ENCODE data around the gene GGT7.
"Not testable (repeated sequence)": the region's sequence is repeated elsewhere in the genome, so short reads cannot be mapped to it uniquely, and the experiment has no call there.

The GGT7 gene

GRCh38 chr20:34883087-34883688, 10.5 kb upstream of the GGT7 start:
- DNase-seq (ENCODE audit: low read depth, low spot score): no peak

- no peak for DNase-seq (ENCODE audit: low read depth, low spot score)
Observed at GRCh38 chr20:34881689-34882088, 9.0 kb upstream of the GGT7 start.

- not testable (repeated sequence) for DNase-seq (ENCODE audit: low read depth, low spot score)
Observed at GRCh38 chr20:34880971-34881370, 8.3 kb upstream of the GGT7 start.

- no peak for DNase-seq (ENCODE audit: low read depth, low spot score)
Observed at GRCh38 chr20:34880215-34880850, 7.7 kb upstream of the GGT7 start.

- no peak for DNase-seq (ENCODE audit: low read depth, low spot score)
Observed at GRCh38 chr20:34876406-34877282, 4.0 kb upstream of the GGT7 start, which contains the start of gene ACSS2. TSS of gene ACSS2 (plus strand) at chr20:34876612. CDS start at chr20:34876646, 34 bp downstream.

- peak; percentile 97 for DNase-seq (ENCODE audit: low read depth, low spot score)
Observed at GRCh38 chr20:34875642-34876405, 3.2 kb upstream of the GGT7 start.

GRCh38 chr20:34874094-34874654, 1.5 kb upstream of the GGT7 start:
- DNase-seq (ENCODE audit: low read depth, low spot score): peak; percentile 73

- DNase-seq (ENCODE audit: low read depth, low spot score): no peak
Observed at GRCh38 chr20:34873583-34874093, 982 bp upstream of the GGT7 start.

- DNase-seq (ENCODE audit: low read depth, low spot score): no peak
Observed at GRCh38 chr20:34871966-34872621, 562 bp downstream of the GGT7 start.

GRCh38 chr20:34871320-34871926, 1.2 kb downstream of the GGT7 start:
- DNase-seq (ENCODE audit: low read depth, low spot score): no peak

GRCh38 chr20:34864216-34864615, 8.4 kb downstream of the GGT7 start:
- no peak for DNase-seq (ENCODE audit: low read depth, low spot score)

- no peak for DNase-seq (ENCODE audit: low read depth, low spot score)
Observed at GRCh38 chr20:34863421-34863965, 9.2 kb downstream of the GGT7 start.

- DNase-seq (ENCODE audit: low read depth, low spot score): no peak
Observed at GRCh38 chr20:34862724-34863123, 9.9 kb downstream of the GGT7 start.

GRCh38 chr20:34861386-34862084, 11.1 kb downstream of the GGT7 start:
- no peak for DNase-seq (ENCODE audit: low read depth, low spot score)

GRCh38 chr20:34859826-34860545, 12.7 kb downstream of the GGT7 start:
- DNase-seq (ENCODE audit: low read depth, low spot score): no peak

- DNase-seq (ENCODE audit: low read depth, low spot score): no peak
Observed at GRCh38 chr20:34859367-34859766, 13.3 kb downstream of the GGT7 start.

- no peak for DNase-seq (ENCODE audit: low read depth, low spot score)
Observed at GRCh38 chr20:34852298-34852697, 20.4 kb downstream of the GGT7 start.

- DNase-seq (ENCODE audit: low read depth, low spot score): no peak
Observed at GRCh38 chr20:34850969-34851368, 21.7 kb downstream of the GGT7 start.

GRCh38 chr20:34849778-34850177, 22.9 kb downstream of the GGT7 start:
- DNase-seq (ENCODE audit: low read depth, low spot score): no peak
